CD4-positive, CD25-positive, alpha-beta regulatory T cell (primary cell): Measurements from ENCODE around the gene TMEM74B. TPM values are rescaled to one million over a fixed set of nuclear protein-coding genes. Genes with fewer than 3 reads are reported as not detected.

Source experiments
- ATAC-seq, 2 donors: fragments of 150-1000 bp; cut with Tn5 transposase; one replicate each; pipeline ENCODE4 v1.10.0; 2021; ENCODE audit warnings: low read depth in 2 of 2, moderate number of reproducible peaks in 2 of 2, moderate library complexity in 1 of 2
- DNase-seq, 3 donors: peaks; one replicate each; pipeline versions ENCODE4 v3.0.0 to v3.0.0-alpha.2; 2012 to 2022; ENCODE audit warnings: mixed read lengths in 1 of 3
- H3K27ac ChIP-seq: one replicate; pipeline ENCODE4 v1.7.0; 2013; ENCODE audit warnings: mild to moderate bottlenecking, low read length; ENCODE audit not compliant: insufficient read depth, poor library complexity, severe bottlenecking
- H3K27me3 ChIP-seq: one replicate; pipeline ENCODE4 v1.7.0; 2013; ENCODE audit warnings: low read length; ENCODE audit not compliant: control insufficient read depth, insufficient read depth
- H3K36me3 ChIP-seq: one replicate; pipeline ENCODE4 v1.7.0; 2013; ENCODE audit warnings: mild to moderate bottlenecking, low read length, moderate library complexity; ENCODE audit not compliant: control insufficient read depth, insufficient read depth
- H3K4me1 ChIP-seq: 2 replicates; pipeline ENCODE4 v1.7.0; 2013; ENCODE audit warnings: mild to moderate bottlenecking, low read length; ENCODE audit not compliant: insufficient read depth, control insufficient read depth, poor library complexity, severe bottlenecking
- H3K4me3 ChIP-seq: one replicate; pipeline ENCODE4 v1.7.0; 2013; ENCODE audit warnings: low read depth, mild to moderate bottlenecking, low read length, moderate library complexity
- H3K9me3 ChIP-seq, 2 experiments: 1 replicate in 1 of 2; 2 replicates in 1 of 2; pipeline ENCODE4 v1.7.0; 2013; ENCODE audit warnings: low read length in 2 of 2, mild to moderate bottlenecking in 1 of 2, moderate library complexity in 1 of 2; ENCODE audit not compliant: control insufficient read depth in 2 of 2
- H3K27ac Mint-ChIP-seq, 3 donors: one replicate each; pipeline ENCODE4 v1.8.0; 2020 to 2022; ENCODE audit warnings: mild to moderate bottlenecking in 3 of 3, mixed read lengths in 3 of 3, moderate library complexity in 2 of 3
- H3K27me3 Mint-ChIP-seq: one replicate; pipeline ENCODE4 v1.8.0; 2022; ENCODE audit warnings: mild to moderate bottlenecking, mixed read lengths
- H3K36me3 Mint-ChIP-seq: one replicate; pipeline ENCODE4 v1.8.0; 2020; ENCODE audit warnings: mixed read lengths
- H3K4me1 Mint-ChIP-seq, 4 donors: one replicate each; pipeline ENCODE4 v1.8.0; 2020 to 2022; ENCODE audit warnings: mixed read lengths in 4 of 4, mild to moderate bottlenecking in 1 of 4
- H3K4me3 Mint-ChIP-seq, 4 donors: one replicate each; pipeline ENCODE4 v1.8.0; 2020 to 2022; ENCODE audit warnings: mild to moderate bottlenecking in 4 of 4, mixed read lengths in 4 of 4, moderate library complexity in 3 of 4
- H3K9me3 Mint-ChIP-seq, 7 donors: one replicate each; pipeline ENCODE4 v1.8.0; 2020 to 2022; ENCODE audit warnings: mixed read lengths in 7 of 7, mild to moderate bottlenecking in 3 of 7, moderate library complexity in 2 of 7
- polyA plus RNA-seq, 4 donors: library from polyadenylated mRNA; unstranded; fragments of 300-500 nt; fragmentation: Illumina TruSeq; gene quantifications; one replicate each; pipeline ENCODE4 v1.2.3, GENCODE V29; 2021
- total RNA-seq: library from RNA; stranded (reverse); gene quantifications from one replicate; pipeline ENCODE4 v1.2.3, GENCODE V29; 2022

Gene TMEM74B
- not detected for total RNA-seq
- not detected for polyA plus RNA-seq

GRCh38 chr20:1184638-1185315 is at the start of gene TMEM74B:
TMEM74B (minus strand) TSS chr20:1184981; CDS start chr20:1183801, 1,180 bp downstream.
- Histone ChIP-seq H3K27me3 (peaks cover 11% of the 10 kb centered on the region), H3K4me1 (peaks cover 9% of the 10 kb centered on the region), H3K9me3 (no peaks in the 10 kb centered on the region), H3K36me3 (no peaks in the 10 kb centered on the region), H3K27ac (no peak within 1 kb of the TSS), H3K4me3 (no peak within 1 kb of the TSS)
- H3K9me3 Mint-ChIP-seq, result no peaks in the 10 kb centered on the region
- peak within 1 kb of the TSS; percentile 49 to 75 (median 69) for H3K4me3 Mint-ChIP-seq
- no peaks in the 10 kb centered on the region for H3K36me3 Mint-ChIP-seq
- H3K27ac Mint-ChIP-seq, result peak within 1 kb of the TSS in 1 of 3 donors; percentile 79
- no peak for DNase-seq
- peaks cover 0 to 15% (median 8%) of the 10 kb centered on the region in 4 donors for H3K4me1 Mint-ChIP-seq
- no peak for ATAC-seq
- peaks cover 37% of the 10 kb centered on the region for H3K27me3 Mint-ChIP-seq

GRCh38 chr20:1232286-1233111 is 47.7 kb upstream of the TMEM74B start:
- Histone ChIP-seq H3K4me1 (no peaks in the 10 kb centered on the region), H3K36me3 (no peaks in the 10 kb centered on the region), H3K9me3 (no peaks in the 10 kb centered on the region), H3K27ac (no peak overlapping the region), H3K27me3 (peaks cover 32% of the 10 kb centered on the region), H3K4me3 (no peak overlapping the region)
- H3K27me3 Mint-ChIP-seq, result peaks cover 30% of the 10 kb centered on the region
- DNase-seq (no peak), ATAC-seq (no peak)
- no peak overlapping the region for H3K4me3 Mint-ChIP-seq
- H3K4me1 Mint-ChIP-seq, result peaks cover 4 to 7% (median 5%) of the 10 kb centered on the region in 4 donors
- H3K9me3 Mint-ChIP-seq, result no peaks in the 10 kb centered on the region
- H3K36me3 Mint-ChIP-seq, result no peaks in the 10 kb centered on the region
- no peak overlapping the region for H3K27ac Mint-ChIP-seq

GRCh38 chr20:1229541-1229940 is 44.8 kb upstream of the TMEM74B start:
- H3K4me3 Mint-ChIP-seq, result no peak overlapping the region
- Histone ChIP-seq H3K4me3 (no peak overlapping the region), H3K27ac (no peak overlapping the region), H3K4me1 (peaks cover 16% of the 10 kb centered on the region), H3K9me3 (no peaks in the 10 kb centered on the region), H3K36me3 (no peaks in the 10 kb centered on the region), H3K27me3 (peaks cover 36% of the 10 kb centered on the region)
- no peak overlapping the region for H3K27ac Mint-ChIP-seq
- no peaks in the 10 kb centered on the region for H3K36me3 Mint-ChIP-seq
- H3K27me3 Mint-ChIP-seq, result peaks cover 38% of the 10 kb centered on the region
- peaks cover 4 to 25% (median 8%) of the 10 kb centered on the region in 4 donors for H3K4me1 Mint-ChIP-seq
- DNase-seq (no peak), ATAC-seq (no peak)
- no peaks in the 10 kb centered on the region for H3K9me3 Mint-ChIP-seq

- Histone ChIP-seq H3K27ac (peak within 1 kb of the TSS; percentile 14), H3K4me1 (peaks cover 16% of the 10 kb centered on the region), H3K9me3 (no peaks in the 10 kb centered on the region), H3K4me3 (peak within 1 kb of the TSS; percentile 64), H3K27me3 (peaks cover 29% of the 10 kb centered on the region), H3K36me3 (no peaks in the 10 kb centered on the region)
- H3K4me3 Mint-ChIP-seq, result peak within 1 kb of the TSS; percentile 83 to 92 (median 90)
- H3K27ac Mint-ChIP-seq, result peak within 1 kb of the TSS in 1 of 3 donors; percentile 78
- DNase-seq, result peak; percentile 60 to 77 (median 71)
- peaks cover 0 to 2% (median 0%) of the 10 kb centered on the region in 7 donors for H3K9me3 Mint-ChIP-seq
- peaks cover 0 to 22% (median 5%) of the 10 kb centered on the region in 4 donors for H3K4me1 Mint-ChIP-seq
- peak; percentile 76 to 78 for ATAC-seq
- no peaks in the 10 kb centered on the region for H3K36me3 Mint-ChIP-seq
- H3K27me3 Mint-ChIP-seq, result peaks cover 38% of the 10 kb centered on the region
These were observed 41.2 kb upstream of the TMEM74B start, which contains the start of gene RAD21L1 for GRCh38 chr20:1225783-1226654. RAD21L1 (plus strand) TSS chr20:1226044; CDS start chr20:1228454, 2,410 bp downstream.

GRCh38 chr20:1225263-1225782 is 40.5 kb upstream of the TMEM74B start:
- Mint-ChIP-seq H3K36me3 (no peaks in the 10 kb centered on the region), H3K27me3 (peaks cover 36% of the 10 kb centered on the region), H3K9me3 (peaks cover 0 to 2% (median 0%) of the 10 kb centered on the region in 7 donors), H3K4me1 (peaks cover 0 to 22% (median 8%) of the 10 kb centered on the region in 4 donors), H3K4me3 (peak overlapping the region; percentile 67 to 83 (median 80)), H3K27ac (peak overlapping the region in 1 of 3 donors; percentile 78)
- no peak for DNase-seq
- no peak overlapping the region for H3K27ac ChIP-seq
- peak overlapping the region; percentile 43 for H3K4me3 ChIP-seq
- ATAC-seq, result peak; percentile 30 to 31
- H3K4me1 ChIP-seq, result peaks cover 16% of the 10 kb centered on the region
- H3K9me3 ChIP-seq, result no peaks in the 10 kb centered on the region
- H3K27me3 ChIP-seq, result peaks cover 24% of the 10 kb centered on the region
- H3K36me3 ChIP-seq, result no peaks in the 10 kb centered on the region

GRCh38 chr20:1224205-1224890 is 39.6 kb upstream of the TMEM74B start:
- Mint-ChIP-seq H3K36me3 (no peaks in the 10 kb centered on the region), H3K27ac (peak overlapping the region in 1 of 3 donors; percentile 74), H3K27me3 (peaks cover 35% of the 10 kb centered on the region), H3K4me3 (peak overlapping the region; percentile 3 to 77 (median 46)), H3K4me1 (peaks cover 0 to 22% (median 8%) of the 10 kb centered on the region in 4 donors), H3K9me3 (peaks cover 0 to 2% (median 0%) of the 10 kb centered on the region in 7 donors)
- no peak for ATAC-seq
- peaks cover 16% of the 10 kb centered on the region for H3K4me1 ChIP-seq
- no peak overlapping the region for H3K27ac ChIP-seq
- H3K27me3 ChIP-seq, result peaks cover 16% of the 10 kb centered on the region
- DNase-seq, result peak in 1 of 3 donors; percentile 3
- H3K36me3 ChIP-seq, result no peaks in the 10 kb centered on the region
- H3K9me3 ChIP-seq, result no peaks in the 10 kb centered on the region
- H3K4me3 ChIP-seq, result no peak overlapping the region
